Myocyte (in vitro differentiated cells): Measurements from ENCODE around the gene MAP4K2. TPM values are rescaled to one million over a fixed set of nuclear protein-coding genes. Genes with fewer than 3 reads are reported as not detected.
"Not testable (repeated sequence)": the region's sequence is repeated elsewhere in the genome, so short reads cannot be mapped to it uniquely, and the experiment has no call there.

Experiments
- DNase-seq: peaks from one replicate; pipeline ENCODE4 v3.0.0-alpha.2; 2012; ENCODE audit warnings: low read depth
- total RNA-seq: library from RNA; depleted of rRNA; stranded (reverse); fragments of >200 nt; gene quantifications from 2 replicates; pipeline ENCODE4 v1.2.3, GENCODE V29; 2014

The MAP4K2 gene
- total RNA-seq, 1 donor from 2014 or later: 7.1 TPM

DNA sequence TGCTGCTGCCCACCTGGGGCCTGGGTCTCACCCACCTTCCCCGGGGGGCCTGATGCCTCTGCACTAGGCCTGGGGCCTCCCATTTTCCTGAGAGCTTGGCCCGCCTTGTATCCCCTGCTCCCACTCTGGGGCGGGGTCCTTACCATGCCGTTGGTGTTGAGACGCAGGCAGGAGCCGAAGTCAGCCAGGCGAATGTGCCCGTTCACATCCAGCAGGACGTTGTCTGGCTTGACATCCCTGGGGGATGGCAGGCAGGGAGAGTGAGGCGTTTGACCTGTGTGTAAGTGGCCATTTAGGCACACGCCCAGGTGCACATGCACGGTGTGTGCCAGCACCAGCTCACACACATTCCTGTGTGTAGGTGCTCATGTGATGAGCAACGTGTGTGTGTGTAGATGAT lies 36.3 kb upstream of the MAP4K2 start:
- DNase-seq: no peak

DNA sequence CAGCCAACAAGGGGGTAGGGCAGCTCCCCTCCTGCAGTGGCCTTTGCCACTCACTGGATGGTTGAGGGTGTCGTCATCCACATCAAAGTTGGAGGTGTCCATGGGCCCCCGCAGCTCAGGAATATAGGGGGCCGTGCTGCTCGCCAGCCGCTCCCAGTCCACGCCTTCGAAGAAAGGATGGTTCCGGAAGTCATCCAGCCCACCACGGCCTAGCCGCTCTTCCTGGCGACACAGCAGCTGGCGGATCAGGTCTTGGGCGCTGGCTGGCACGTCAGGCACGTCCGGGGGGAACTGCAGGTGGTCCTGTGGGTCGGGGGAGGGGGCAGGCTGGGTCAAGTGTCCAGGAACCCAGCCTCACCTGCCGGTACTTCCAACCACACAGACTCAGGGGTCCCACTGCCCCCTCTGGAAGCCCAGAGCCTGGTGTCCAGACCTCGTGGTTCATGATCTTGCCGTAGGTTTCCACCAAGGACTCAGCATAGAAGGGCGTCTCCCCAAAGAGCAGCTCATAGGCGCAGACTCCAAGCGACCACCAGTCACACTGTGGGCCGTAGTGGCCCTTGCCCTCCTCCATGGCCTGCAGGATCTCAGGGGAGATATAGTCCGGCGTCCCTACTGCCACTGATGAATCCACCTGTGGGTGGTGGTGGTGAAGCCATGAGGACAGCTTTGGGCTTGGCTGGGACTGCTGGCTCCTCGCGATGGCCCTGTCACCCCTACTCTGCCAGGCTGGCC lies 35.8 kb upstream of the MAP4K2 start:
- no peak for DNase-seq

DNA sequence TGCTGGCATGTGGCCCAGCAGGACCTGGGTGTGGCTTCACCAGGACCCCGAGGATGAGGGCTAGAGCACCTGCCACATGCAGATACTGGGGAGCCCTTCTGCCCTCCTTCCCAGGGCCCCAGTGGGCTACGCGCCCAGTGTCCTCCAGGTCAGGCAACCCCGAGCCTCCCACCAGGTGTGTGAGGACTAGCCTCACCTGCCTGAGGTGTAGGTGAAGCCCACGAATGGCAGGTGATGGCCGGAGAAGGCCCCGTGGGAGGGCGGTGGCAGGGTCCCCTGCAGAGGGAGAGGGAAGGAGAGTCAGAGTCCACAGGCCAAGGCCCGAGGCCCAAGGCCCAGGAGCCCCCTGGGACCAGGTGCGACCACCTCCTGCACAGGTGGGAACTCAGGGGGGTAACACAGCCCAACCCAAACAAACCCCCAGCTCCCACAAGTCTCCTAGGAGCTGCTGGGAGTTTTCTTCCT lies 34.9 kb upstream of the MAP4K2 start:
- no peak for DNase-seq

DNA sequence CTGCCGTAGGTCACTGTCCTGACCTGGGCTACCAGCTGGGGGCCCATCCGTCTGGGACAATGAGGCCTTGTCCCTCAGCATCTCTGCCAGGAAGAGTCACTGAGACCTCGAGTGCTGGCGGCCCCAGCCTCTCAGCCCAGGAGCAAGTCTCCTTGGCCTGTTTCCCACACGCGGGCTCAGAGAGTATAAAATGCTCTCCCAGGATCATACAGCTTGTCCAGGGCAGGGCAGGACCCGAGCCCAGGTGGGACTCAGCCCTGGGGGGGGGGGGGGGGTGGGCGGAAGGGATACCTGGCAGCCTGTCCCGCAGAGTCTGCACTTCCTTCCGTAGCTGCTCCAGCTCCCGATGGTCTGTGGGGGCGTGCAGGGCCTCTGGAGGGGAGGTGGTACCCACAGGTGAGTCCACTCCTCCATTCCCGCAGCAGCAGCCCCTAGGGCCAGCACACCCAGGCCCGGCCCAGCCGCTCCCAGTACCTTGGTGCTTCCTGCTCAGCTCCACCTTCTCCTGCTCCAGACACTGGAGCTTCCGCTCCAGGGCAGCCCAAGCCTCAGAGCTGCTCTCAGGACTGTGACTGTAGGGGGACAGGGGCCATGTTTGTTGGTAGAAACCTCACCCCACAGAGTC lies 33.5 kb upstream of the MAP4K2 start:
- DNase-seq: no peak

DNA sequence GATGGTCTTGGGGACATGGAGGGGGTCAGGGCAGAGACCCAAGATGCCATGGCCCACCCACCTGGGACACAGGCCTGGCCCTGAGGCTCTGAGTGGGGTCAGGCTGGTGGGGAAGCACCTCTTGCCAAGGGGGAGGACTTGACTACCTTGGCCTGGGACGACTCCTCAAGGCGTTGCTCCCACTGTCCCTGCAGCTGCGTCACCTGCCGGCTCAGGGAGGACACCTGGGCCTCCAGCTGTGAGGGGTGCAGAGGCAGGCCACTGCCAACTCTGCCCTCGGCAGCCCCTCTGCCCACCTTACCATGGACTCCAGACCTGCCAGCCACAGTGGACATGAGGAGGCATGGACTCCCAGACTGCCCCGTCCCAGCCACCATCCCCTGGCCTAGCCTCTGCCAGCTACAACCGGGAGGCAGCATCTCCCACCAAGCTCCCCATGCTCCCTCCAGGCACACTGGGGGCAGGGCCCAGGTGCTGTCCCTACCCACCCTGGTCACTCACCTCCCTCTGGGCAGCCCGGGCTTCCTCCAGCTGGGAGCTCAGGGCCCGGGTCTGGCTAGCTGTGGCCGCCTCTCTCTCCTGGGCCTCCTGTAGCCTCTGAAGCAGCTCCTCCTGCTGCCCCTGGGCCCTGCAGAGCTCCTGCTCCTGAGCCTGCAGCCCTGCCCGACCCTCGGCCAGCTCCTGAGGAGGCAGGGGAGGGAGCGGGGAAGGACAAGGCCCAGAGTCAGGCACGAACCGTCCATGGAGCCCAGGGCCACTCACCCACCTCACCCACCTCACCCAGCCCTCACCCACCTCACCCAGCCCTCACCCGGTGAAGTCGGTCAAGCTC lies 32.8 kb upstream of the MAP4K2 start:
- no peak for DNase-seq

DNA sequence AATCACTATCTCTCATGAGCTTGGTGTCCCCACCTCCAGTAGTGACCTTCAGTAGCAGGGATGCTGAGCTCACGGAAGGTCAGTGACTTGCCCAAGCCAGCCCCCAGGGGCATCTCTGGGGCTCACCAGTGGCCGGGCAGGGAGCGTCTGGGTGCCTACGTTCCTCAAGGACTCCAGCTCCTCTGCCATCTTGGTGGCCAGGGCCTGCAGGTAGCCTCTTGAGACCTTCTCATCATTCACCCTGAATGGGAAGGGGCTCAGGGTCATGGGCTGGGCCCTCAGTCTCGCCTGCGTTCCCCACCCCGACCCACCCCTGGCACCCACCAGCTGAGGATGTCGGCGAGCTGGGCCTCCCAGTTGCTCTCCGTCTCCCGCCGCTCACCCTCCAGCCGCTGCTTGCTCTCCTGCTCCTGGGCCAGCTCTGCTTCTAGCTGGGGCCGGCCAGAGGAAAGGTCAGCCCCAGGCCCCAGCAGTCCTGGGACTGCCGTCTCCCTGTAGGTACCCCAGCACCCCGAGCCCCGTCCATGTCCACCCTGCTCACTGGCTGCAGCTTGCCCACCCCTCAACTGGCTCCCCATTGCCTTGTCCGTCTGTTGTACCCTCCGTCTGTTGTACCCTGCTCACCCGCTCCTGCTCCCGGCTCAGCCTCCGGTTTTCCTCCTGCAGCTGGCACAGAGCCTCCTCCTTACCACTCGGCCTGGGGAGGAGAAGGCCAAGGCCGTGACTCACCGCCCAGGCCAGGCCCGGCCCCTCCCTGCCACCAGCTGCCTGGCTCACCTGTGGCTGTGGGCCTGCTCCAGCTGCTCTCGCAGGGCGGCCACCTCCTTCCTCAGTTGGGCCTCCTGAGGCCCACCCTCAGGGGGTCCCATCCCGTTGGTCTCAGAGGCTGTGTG lies 32.0 kb upstream of the MAP4K2 start:
- DNase-seq: peak; percentile 81

DNA sequence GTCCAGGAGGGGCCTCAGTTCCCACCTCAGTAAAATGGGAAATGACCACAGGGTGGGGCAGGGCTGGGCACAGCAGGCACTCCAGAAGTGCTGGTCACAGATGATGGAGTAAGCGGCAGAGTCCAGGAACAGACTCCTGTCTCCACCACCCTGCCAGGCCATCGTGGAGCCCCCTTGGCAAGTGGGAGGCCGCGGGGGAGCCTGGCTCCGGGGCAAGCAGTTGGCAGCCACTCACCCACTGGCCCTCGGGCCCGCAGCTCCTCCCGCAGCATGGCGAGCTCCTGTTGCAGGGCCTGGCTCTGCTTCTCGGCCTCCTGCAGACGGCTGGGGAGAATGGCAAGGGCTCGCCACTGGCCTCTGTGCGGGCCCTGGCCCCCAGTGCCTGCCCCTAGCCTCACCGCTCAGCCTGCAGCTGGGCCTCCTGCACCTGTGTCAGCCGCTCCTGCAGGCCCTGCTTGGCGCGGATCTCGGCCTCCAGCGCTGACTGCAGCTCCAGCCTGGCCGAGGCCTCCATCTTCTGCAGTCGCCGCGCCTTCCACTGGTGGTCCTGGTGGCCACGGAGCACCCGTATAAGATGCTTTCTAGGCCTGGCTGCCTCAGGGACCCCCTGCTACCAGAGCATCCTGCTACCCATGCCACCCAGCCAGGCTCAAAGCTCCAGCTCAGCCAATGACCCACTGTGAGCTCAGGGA lies 31.2 kb upstream of the MAP4K2 start:
- no peak for DNase-seq

DNA sequence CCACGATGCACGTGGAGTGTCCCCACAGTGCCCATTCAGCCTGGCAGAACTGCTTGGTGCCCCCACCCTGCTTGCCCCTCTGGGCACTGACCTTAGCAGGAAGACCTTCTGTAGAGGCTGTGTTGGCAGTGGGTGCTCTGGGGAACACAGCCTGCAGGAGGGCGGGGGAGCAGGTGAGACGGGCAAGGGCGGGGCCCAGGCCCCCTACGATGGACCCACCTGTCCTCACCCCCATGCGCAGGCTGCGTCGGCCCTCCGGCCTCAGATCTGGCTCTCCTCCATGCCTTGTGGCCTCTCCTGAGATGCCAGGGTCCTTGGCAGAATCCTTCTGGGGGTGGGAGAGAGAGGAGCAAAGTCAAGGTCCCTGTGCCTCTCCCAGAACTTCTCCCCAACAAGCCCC lies 30.5 kb upstream of the MAP4K2 start:
- no peak for DNase-seq

DNA sequence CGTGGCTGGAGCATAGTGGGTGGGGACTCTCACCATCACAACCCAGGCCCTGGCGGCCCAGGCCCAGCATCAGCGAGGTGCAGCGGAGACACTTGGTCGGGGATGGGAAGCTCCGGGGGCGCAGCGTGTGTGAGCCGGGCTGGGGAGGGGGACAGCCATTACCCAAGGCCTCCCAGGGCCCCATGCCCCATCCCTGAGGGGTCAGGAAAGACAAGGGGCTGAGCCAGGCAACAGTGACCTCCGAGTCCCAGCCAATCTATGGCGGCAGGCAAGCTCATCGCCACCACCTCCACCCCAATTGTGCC lies 30.1 kb upstream of the MAP4K2 start:
- no peak for DNase-seq

DNA sequence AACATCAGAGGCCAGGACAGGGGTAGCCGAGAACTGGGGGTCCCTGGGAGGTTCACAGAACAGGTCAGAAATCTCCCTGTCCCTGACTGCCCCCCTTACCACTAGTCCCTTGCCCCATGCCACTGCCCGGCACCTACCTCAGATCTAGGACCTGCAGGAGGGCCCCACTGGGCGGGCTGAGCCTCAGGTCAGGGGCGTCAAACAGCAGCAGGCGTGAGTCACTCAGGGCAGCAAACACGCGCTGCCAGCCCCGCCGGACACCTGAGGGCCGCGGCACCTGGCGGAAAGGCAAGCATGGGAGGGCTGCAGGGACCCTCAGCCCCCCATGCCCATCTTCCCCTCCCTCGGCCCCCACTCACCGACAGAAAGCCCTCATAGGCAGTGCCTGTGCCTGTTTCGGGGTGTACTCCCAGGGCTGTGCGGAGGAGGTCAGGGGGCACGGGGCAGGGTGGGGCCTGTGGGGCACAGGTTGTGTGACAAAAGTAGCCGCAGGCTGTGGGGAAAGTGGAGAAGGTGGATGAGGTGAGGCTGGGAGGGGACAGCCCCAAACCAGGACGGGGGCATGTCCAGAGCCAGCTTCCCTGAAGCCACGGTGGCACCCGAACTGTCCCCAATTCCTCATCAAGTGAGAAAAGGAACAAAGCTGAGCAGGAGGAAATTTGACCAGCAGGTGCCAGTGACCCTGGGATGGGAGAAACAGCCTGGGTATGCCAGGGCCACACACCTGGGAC lies 29.6 kb upstream of the MAP4K2 start:
- DNase-seq: no peak

DNA sequence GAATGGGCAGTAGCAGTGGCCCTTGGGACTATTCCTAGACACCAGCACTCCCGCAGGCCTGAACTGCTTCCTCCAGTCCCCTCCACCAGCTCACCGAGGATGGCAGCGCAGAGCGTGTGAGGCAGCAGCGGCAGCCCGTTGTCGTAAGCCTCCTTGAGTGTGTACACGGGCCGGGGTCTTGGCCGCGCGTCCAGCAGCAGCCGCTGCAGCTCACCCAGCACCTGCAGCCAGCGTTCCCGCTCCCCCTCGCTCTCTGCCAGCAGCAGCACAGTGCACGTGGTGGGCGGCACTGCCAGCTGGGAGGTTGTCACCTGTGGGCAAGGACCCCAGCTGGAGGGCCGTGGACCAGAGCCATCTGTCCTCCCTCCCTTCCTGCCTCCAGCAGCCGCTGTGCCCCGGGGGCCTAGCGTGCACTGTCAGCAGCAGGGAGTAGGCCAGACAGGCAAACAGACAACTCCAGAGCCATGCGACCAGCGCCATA lies 28.4 kb upstream of the MAP4K2 start:
- DNase-seq: no peak

DNA sequence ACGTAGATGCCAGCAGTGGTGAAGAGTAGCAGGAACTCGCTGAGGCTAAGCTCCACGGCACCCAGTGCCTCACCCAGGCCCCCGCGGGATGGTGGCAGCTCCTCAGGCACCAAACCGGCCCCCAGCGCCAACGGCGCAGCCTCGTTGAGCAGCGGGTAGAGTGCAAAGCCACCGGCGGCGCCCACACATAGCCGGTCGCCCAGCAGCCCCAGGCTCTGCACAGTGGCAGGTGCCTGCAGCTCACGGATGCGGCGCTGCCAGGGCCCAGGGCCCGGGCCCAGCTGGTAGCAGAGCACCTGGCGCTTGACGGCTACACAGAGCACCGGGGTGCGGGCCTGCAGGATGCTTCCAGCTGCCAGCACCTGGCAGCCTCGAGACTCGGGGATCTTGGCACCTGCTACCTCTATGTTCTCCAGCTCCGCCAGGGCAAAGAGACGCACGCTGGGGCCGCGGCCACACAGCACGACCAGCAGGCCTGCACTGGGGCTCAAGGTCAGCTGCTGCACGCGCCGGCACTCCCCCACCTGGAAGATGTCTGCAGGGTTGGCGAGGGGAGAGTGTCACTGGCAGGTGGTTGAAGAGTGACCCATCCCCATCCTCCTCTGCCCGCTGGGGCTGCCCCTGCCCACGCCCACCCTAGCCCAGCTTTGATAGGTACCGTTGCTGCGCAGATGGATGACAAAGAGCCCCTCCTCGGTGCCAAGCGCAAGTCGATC lies 26.7 kb upstream of the MAP4K2 start:
- DNase-seq: no peak

DNA sequence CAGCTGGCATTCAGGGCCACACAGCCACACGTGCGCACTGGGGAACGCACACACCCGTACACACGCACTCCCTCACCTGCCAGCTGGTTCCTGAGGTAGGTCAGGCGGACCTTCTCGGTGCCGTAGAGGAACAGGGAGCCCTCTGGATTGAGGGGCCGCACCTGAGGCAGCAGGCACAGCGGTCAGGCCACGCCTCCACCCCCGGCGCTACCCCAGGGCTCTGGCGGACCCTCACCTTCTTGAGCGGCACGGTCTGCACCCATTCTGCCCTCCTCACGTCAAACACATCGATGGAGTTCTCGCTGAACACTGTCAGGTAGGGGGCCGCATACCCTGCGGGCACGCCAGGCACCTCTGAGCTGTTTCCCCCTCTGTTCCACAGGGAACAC lies 24.4 kb upstream of the MAP4K2 start:
- DNase-seq: no peak

DNA sequence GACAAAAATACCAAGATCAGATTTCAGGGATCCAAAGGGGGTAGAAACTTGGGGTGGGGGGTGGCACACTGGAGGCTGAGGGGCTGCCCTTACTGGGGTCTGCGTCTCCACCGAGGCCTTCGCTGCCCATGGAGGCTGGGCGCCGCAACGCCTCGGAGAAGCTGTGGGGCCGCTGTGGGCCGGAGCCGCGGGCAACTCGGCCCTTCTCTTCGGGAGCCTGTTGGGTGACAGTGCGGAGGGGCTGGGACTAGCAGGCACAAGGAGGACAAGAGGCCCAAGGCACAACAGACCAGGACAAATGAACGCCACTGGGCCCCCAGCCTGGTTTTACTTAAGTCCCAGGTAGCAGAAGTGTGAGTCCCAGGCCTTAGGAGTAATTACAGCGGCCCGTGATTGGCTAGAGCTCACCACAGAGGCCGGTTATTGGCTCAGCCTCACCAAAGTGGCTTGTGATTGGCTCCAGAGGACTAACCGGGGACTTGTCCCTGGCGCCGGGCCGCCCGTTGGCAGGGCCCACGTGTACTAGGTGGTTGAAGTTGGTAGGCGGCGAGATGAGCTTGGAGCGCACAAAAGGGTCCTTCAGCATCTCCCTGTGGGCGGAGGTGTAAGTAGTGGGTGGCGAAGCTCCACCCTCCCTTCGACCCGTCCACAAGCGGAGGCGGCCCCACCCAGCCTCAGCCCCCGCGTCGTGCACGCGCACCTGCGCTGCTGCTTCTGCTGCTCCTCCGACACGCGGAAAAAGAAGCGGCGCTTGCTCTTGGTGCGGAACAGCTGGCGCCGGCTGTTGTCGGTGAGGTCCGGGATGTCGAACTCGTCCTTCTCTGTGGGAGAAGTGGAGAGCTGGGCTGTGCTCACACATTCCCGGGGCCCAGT lies 23.8 kb upstream of the MAP4K2 start:
- DNase-seq: no peak

DNA sequence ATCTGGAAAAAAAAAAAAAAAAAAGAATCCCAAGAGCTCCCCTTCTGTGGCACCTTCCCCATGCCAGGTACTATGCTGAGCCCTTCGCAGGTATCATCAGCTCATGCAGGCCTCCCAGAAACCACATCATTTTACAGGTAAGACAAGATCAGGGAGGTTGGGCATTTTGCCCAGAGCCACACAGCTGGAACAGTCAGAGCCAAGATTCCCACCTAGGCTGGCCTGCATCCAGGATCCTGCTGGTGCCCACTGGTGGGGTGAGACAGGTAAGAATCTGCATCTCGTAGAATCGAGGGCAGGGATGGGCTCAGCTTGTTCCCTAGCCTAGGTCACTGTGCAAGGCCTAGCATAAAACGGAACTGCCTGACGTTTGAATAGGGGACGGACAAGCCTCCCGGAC lies 23.0 kb upstream of the MAP4K2 start:
- DNase-seq: no peak

DNA sequence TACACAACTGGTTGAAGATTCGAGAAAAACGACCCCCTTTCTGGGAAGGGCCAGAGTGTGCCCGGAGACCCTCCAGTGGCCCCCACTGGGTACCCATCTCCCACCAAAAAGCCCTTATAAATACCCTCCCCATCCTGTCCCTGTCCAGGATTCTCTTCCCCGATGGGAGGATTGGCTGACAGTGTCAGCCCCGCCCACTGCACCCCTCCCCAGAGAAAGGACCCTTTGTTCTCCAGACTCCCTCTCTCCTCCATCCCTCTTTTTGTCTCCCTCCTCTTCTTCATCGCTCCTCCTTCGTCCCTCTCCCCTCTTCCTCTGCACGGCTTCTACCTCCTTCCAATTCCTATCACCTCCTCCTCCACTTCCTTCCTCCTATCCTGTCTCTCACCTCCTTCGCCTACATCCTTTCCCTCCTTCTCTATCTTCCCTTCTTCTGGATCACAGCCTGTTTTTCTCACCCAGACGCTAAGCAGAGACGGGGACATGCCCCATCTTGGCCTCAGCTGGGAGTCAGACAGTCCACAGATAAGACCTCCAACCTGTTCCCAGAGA lies 20.6 kb upstream of the MAP4K2 start:
- DNase-seq: no peak

DNA sequence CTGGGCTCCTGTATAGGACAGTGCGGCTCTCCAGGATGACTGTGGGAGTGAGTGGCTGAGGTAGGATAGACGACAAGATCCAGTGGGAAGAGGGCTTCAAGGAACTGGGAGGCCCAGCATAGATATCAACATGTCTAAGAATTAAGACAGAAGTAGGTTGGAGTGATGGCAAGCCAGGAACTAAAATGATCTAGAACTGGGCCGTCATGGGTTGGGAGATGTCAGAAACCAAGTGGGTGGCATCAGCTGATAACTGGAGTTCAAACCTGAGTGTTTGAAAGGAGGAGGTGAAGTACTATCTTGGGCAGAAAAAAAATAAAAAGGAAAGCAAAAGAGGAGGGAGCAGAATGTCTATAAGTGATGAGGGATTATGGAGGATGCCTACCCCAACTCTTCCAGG lies 14.5 kb upstream of the MAP4K2 start:
- no peak for DNase-seq

DNA sequence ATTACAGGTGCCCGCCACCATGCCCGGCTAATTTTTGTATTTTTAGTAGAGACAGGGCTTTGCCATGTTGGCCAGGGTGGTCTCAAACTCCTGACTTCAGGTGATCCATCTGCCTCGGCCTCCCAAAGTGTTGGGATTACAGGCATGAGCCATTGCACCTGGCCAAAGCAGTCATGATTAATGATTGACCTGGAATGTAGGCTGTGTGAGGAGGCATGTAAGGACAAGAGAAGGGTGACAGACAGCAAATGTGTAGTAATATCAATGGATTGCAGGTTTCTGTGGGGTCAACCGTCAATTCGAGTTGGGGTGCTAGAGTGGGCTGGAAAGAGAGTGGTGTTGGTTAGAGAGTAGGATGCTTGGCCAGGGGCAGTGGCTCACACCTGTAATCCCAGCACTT lies 12.4 kb upstream of the MAP4K2 start:
- DNase-seq: not testable (repeated sequence)
